PC-9 (cell line): ENCODE data around the gene CACNA1D.

Source experiments
- EZH2 ChIP-seq: fragments of 200-600 bp; sonication (generic); IDR thresholded peaks from 2 replicates; pipeline ENCODE4 v1.8.0; 2017; ENCODE audit warnings: antibody characterized with exemption, low read depth
- TF ChIP-seq, protein P1 (sequence below): fragments of 200-600 bp; sonication (generic); conservative IDR thresholded peaks from 2 replicates; pipeline ENCODE4 v1.6.1; 2017; ENCODE audit warnings: mixed run types, antibody characterized with exemption, mild to moderate bottlenecking, moderate library complexity

DNA sequence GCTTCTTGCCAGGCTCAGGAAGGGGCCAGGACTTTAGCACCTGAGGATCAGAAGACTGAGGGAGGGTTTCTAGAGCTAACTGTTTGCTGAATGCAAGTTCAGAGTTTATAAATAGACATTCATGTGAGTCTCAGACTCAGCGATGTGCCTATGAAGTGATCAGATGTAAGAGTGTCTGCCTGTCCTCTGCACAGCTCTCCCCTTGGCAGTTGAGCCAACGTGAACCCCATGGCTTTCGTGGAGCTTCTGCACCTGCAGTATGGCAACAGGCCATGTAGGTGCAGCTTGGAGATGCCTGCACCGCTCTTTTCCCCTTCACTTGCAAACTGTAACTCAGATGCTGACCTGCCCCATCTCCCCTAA is 209.9 kb downstream of the CACNA1D start:
- TF ChIP-seq, protein P1, sequence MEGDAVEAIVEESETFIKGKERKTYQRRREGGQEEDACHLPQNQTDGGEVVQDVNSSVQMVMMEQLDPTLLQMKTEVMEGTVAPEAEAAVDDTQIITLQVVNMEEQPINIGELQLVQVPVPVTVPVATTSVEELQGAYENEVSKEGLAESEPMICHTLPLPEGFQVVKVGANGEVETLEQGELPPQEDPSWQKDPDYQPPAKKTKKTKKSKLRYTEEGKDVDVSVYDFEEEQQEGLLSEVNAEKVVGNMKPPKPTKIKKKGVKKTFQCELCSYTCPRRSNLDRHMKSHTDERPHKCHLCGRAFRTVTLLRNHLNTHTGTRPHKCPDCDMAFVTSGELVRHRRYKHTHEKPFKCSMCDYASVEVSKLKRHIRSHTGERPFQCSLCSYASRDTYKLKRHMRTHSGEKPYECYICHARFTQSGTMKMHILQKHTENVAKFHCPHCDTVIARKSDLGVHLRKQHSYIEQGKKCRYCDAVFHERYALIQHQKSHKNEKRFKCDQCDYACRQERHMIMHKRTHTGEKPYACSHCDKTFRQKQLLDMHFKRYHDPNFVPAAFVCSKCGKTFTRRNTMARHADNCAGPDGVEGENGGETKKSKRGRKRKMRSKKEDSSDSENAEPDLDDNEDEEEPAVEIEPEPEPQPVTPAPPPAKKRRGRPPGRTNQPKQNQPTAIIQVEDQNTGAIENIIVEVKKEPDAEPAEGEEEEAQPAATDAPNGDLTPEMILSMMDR: no peak
- no peak for TF ChIP-seq EZH2
